Astrocyte (in vitro differentiated cells and primary cell): ENCODE measurements around the gene PPP1R14B. TPM values are rescaled to one million over a fixed set of nuclear protein-coding genes. Genes with fewer than 3 reads are reported as not detected.

Experiments
- DNase-seq: peaks from one replicate; pipeline ENCODE4 v3.0.0-alpha.2; 2010; ENCODE audit warnings: low read depth
- FAIRE-seq: peaks from 2 replicates; lab custom pipeline; 2011; peaks lifted over from hg19 to GRCh38; lab: Jason Lieb, UNC
- H2AFZ ChIP-seq: 2 replicates; pipeline ENCODE4 v1.6.0; 2012; ENCODE audit warnings: low read depth, low read length, inconsistent platforms
- H3K27ac ChIP-seq: 2 replicates; pipeline ENCODE4 v1.5.1; 2011; ENCODE audit warnings: low read depth, low read length, inconsistent platforms
- H3K27me3 ChIP-seq: 2 replicates; pipeline ENCODE4 v1.6.0; 2011; ENCODE audit warnings: low read length, inconsistent platforms; ENCODE audit not compliant: insufficient read depth
- H3K36me3 ChIP-seq: 2 replicates; pipeline ENCODE4 v1.5.1; 2011; ENCODE audit warnings: low read length, inconsistent platforms; ENCODE audit not compliant: insufficient read depth
- H3K4me1 ChIP-seq: 2 replicates; pipeline ENCODE4 v1.5.1; 2011; ENCODE audit warnings: low read length, inconsistent platforms; ENCODE audit not compliant: insufficient read depth
- H3K4me2 ChIP-seq: 2 replicates; pipeline ENCODE4 v1.6.0; 2012; ENCODE audit warnings: low read length, inconsistent platforms
- H3K4me3 ChIP-seq: 2 replicates; pipeline ENCODE4 v1.5.1; 2011; ENCODE audit warnings: low read depth, mild to moderate bottlenecking, low read length, inconsistent platforms; ENCODE audit not compliant: insufficient read depth
- H3K79me2 ChIP-seq: 2 replicates; pipeline ENCODE4 v1.6.0; 2012; ENCODE audit warnings: mild to moderate bottlenecking, low read length, inconsistent platforms; ENCODE audit not compliant: insufficient read depth
- H3K9ac ChIP-seq: 2 replicates; pipeline ENCODE4 v1.6.0; 2012; ENCODE audit warnings: mild to moderate bottlenecking, low read length, inconsistent platforms
- H3K9me3 ChIP-seq: 2 replicates; pipeline ENCODE4 v1.5.1; 2012; ENCODE audit warnings: low read depth, mild to moderate bottlenecking, low read length, inconsistent platforms; ENCODE audit not compliant: insufficient read depth
- H4K20me1 ChIP-seq: 2 replicates; pipeline ENCODE4 v1.6.0; 2012; ENCODE audit warnings: low read length, inconsistent platforms; ENCODE audit not compliant: insufficient read depth
- H3K27ac Mint-ChIP-seq: one replicate; pipeline ENCODE4 v1.8.0; 2021; ENCODE audit warnings: mild to moderate bottlenecking, mixed read lengths; ENCODE audit not compliant: unreplicated experiment
- H3K27me3 Mint-ChIP-seq: one replicate; pipeline ENCODE4 v1.8.0; 2021; ENCODE audit warnings: low read depth, mixed read lengths; ENCODE audit not compliant: unreplicated experiment
- H3K36me3 Mint-ChIP-seq: one replicate; pipeline ENCODE4 v1.8.0; 2021; ENCODE audit warnings: low read depth, mixed read lengths; ENCODE audit not compliant: unreplicated experiment
- H3K4me1 Mint-ChIP-seq: one replicate; pipeline ENCODE4 v1.8.0; 2021; ENCODE audit warnings: low read depth, mixed read lengths; ENCODE audit not compliant: unreplicated experiment
- H3K4me3 Mint-ChIP-seq: one replicate; pipeline ENCODE4 v1.8.0; 2021; ENCODE audit warnings: mild to moderate bottlenecking, moderate library complexity, mixed read lengths; ENCODE audit not compliant: unreplicated experiment
- H3K9me3 Mint-ChIP-seq: one replicate; pipeline ENCODE4 v1.8.0; 2021; ENCODE audit warnings: mild to moderate bottlenecking, mixed read lengths; ENCODE audit not compliant: unreplicated experiment
- EZH2 ChIP-seq: IDR thresholded peaks from 2 replicates; pipeline ENCODE4 v1.6.1; 2012; ENCODE audit warnings: mild to moderate bottlenecking, low read length, inconsistent platforms; ENCODE audit not compliant: insufficient read depth
- total RNA-seq: library from RNA; stranded (reverse); gene quantifications from 2 replicates; pipeline ENCODE4 v1.2.1, GENCODE V29; 2021
- TF ChIP-seq, protein P1 (sequence below): IDR thresholded peaks from 2 replicates; pipeline ENCODE4 v1.5.1; 2011; ENCODE audit warnings: low read depth, mild to moderate bottlenecking, inconsistent platforms, low read length, moderate library complexity; ENCODE audit not compliant: insufficient read depth

PPP1R14B gene
- total RNA-seq, 1 donor from 2014 or later = 370 TPM

GRCh38 chr11:64284048-64284961, 37.6 kb upstream of the PPP1R14B start, which contains the start of gene BAD:
Gene BAD, minus strand, starts transcription at chr11:64284665. Its CDS starts 297 bp downstream, at chr11:64284368.
- peak within 1 kb of the TSS; percentile 88 for H3K4me3 ChIP-seq
- DNase-seq = peak; percentile 74
- peak within 1 kb of the TSS; percentile 100 for H3K4me2 ChIP-seq
- no peak for FAIRE-seq
- H3K79me2 ChIP-seq = peaks cover 16% of the 10 kb centered on the region
- Mint-ChIP-seq H3K27me3 (peaks cover 2% of the 10 kb centered on the region), H3K4me3 (peak within 1 kb of the TSS; percentile 87), H3K27ac (no peak within 1 kb of the TSS), H3K36me3 (peaks cover 3% of the 10 kb centered on the region), H3K4me1 (peaks cover 3% of the 10 kb centered on the region), H3K9me3 (no peaks in the 10 kb centered on the region)
- no peaks in the 10 kb centered on the region for H4K20me1 ChIP-seq
- no peaks in the 10 kb centered on the region for H3K27me3 ChIP-seq
- H3K4me1 ChIP-seq = peaks cover 10% of the 10 kb centered on the region
- peak within 1 kb of the TSS; percentile 92 for H3K9ac ChIP-seq
- peak within 1 kb of the TSS; percentile 78 for H3K27ac ChIP-seq
- TF ChIP-seq, protein P1, sequence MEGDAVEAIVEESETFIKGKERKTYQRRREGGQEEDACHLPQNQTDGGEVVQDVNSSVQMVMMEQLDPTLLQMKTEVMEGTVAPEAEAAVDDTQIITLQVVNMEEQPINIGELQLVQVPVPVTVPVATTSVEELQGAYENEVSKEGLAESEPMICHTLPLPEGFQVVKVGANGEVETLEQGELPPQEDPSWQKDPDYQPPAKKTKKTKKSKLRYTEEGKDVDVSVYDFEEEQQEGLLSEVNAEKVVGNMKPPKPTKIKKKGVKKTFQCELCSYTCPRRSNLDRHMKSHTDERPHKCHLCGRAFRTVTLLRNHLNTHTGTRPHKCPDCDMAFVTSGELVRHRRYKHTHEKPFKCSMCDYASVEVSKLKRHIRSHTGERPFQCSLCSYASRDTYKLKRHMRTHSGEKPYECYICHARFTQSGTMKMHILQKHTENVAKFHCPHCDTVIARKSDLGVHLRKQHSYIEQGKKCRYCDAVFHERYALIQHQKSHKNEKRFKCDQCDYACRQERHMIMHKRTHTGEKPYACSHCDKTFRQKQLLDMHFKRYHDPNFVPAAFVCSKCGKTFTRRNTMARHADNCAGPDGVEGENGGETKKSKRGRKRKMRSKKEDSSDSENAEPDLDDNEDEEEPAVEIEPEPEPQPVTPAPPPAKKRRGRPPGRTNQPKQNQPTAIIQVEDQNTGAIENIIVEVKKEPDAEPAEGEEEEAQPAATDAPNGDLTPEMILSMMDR = no peak
- no peak for TF ChIP-seq EZH2
- peak within 1 kb of the TSS; percentile 88 for H2AFZ ChIP-seq
- H3K36me3 ChIP-seq = no peaks in the 10 kb centered on the region
- H3K9me3 ChIP-seq = no peaks in the 10 kb centered on the region

GRCh38 chr11:64283092-64283491, 36.3 kb upstream of the PPP1R14B start:
- Histone ChIP-seq H3K36me3 (no peaks in the 10 kb centered on the region), H3K4me3 (no peak overlapping the region), H3K9me3 (no peaks in the 10 kb centered on the region), H4K20me1 (no peaks in the 10 kb centered on the region), H2AFZ (no peak overlapping the region), H3K27me3 (no peaks in the 10 kb centered on the region), H3K27ac (no peak overlapping the region), H3K79me2 (peaks cover 16% of the 10 kb centered on the region), H3K4me2 (peak overlapping the region; percentile 23), H3K9ac (no peak overlapping the region), H3K4me1 (peaks cover 10% of the 10 kb centered on the region)
- H3K36me3 Mint-ChIP-seq = peaks cover 7% of the 10 kb centered on the region
- peaks cover 3% of the 10 kb centered on the region for H3K4me1 Mint-ChIP-seq
- no peaks in the 10 kb centered on the region for H3K27me3 Mint-ChIP-seq
- TF ChIP-seq, protein P1 = no peak
- no peak for TF ChIP-seq EZH2
- DNase-seq (no peak), FAIRE-seq (no peak)
- peak overlapping the region; percentile 27 for H3K4me3 Mint-ChIP-seq
- no peak overlapping the region for H3K27ac Mint-ChIP-seq
- no peaks in the 10 kb centered on the region for H3K9me3 Mint-ChIP-seq
